Activated CD4-positive, alpha-beta memory T cell treated with anti-CD3 and anti-CD28 coated beads for 36 hours (primary cell): ENCODE data around the gene SLC39A11. TPM values are rescaled to one million over a fixed set of nuclear protein-coding genes. Genes with fewer than 3 reads are reported as not detected.

Experiments
- CTCF ChIA-PET: fragments of 350-600 bp; sonication (Branson Sonifier 250); formaldehyde crosslinking; loops from one replicate; lab custom pipeline; 2021; ENCODE audit warnings: antibody characterized with exemption, inconsistent platforms; lab: Charles Lee
- POLR2A ChIA-PET: fragments of 350-600 bp; sonication (Branson Sonifier 250); formaldehyde crosslinking; loops from one replicate; lab custom pipeline; 2021; ENCODE audit warnings: antibody characterized with exemption; lab: Charles Lee
- DNase-seq: peaks from one replicate; pipeline ENCODE4 v3.0.0-alpha.2; 2020
- H3K27ac Mint-ChIP-seq: one replicate; pipeline ENCODE4 v1.8.0; 2021; ENCODE audit warnings: mixed read lengths
- H3K27me3 Mint-ChIP-seq: one replicate; pipeline ENCODE4 v1.8.0; 2021; ENCODE audit warnings: mixed read lengths
- H3K36me3 Mint-ChIP-seq: one replicate; pipeline ENCODE4 v1.8.0; 2021; ENCODE audit warnings: mixed read lengths
- H3K4me1 Mint-ChIP-seq: one replicate; pipeline ENCODE4 v1.8.0; 2021; ENCODE audit warnings: low read depth, mixed read lengths
- H3K4me3 Mint-ChIP-seq: one replicate; pipeline ENCODE4 v1.8.0; 2021; ENCODE audit warnings: mild to moderate bottlenecking, mixed read lengths
- H3K9me3 Mint-ChIP-seq: one replicate; pipeline ENCODE4 v1.8.0; 2021; ENCODE audit warnings: mixed read lengths
- intact Hi-C: fragments of 100-400 bp; cut with micrococcal nuclease; formaldehyde crosslinking; loops from one replicate; pipeline ENCODE4 v1.15.1; 2023
- total RNA-seq, 2 experiments: library from RNA; stranded (reverse); gene quantifications; one replicate each; pipeline ENCODE4 v1.2.3, GENCODE V29; 2021

Gene SLC39A11
- total RNA-seq, 2 experiments from 2014 or later, result 14.9 to 15.2 TPM

DNA sequence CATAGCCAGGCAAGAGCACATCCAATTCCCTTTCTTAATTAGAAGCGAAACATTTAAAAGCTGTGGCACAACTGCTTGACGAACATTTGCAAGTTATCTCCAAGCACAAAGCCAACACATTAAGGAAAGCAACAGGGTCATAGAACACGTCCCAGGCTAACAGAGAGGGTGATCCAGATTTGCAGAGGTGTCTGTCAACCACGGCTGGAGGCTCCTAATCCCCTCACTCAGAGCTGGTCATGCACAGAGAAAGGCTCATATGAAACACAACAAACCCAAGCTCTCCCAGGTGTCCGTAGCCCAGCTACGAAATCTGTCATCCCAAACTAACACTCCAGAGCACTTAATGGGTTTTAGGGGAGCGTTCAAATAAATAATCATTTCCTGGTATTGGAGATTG, 276.1 kb downstream of the SLC39A11 start:
- no peaks in the 10 kb centered on the region for H3K4me1 Mint-ChIP-seq
- no peaks in the 10 kb centered on the region for H3K27me3 Mint-ChIP-seq
- no peak overlapping the region for H3K27ac Mint-ChIP-seq
- ChIA-PET CTCF (no interaction called here), POLR2A (no interaction called here)
- DNase-seq, result no peak
- H3K36me3 Mint-ChIP-seq, result peaks cover 53% of the 10 kb centered on the region
- intact Hi-C loops, result no loop called here
- peaks cover 8% of the 10 kb centered on the region for H3K9me3 Mint-ChIP-seq
- H3K4me3 Mint-ChIP-seq, result no peak overlapping the region

GRCh38 chr17:72813481-72813880, 279.0 kb downstream of the SLC39A11 start:
- no peak for DNase-seq
- Mint-ChIP-seq H3K36me3 (peaks cover 52% of the 10 kb centered on the region), H3K27me3 (no peaks in the 10 kb centered on the region), H3K4me3 (no peak overlapping the region), H3K27ac (no peak overlapping the region), H3K4me1 (no peaks in the 10 kb centered on the region), H3K9me3 (peaks cover 13% of the 10 kb centered on the region)
- ChIA-PET CTCF (no interaction called here), POLR2A (no interaction called here)
- intact Hi-C loops, result no loop called here

DNA sequence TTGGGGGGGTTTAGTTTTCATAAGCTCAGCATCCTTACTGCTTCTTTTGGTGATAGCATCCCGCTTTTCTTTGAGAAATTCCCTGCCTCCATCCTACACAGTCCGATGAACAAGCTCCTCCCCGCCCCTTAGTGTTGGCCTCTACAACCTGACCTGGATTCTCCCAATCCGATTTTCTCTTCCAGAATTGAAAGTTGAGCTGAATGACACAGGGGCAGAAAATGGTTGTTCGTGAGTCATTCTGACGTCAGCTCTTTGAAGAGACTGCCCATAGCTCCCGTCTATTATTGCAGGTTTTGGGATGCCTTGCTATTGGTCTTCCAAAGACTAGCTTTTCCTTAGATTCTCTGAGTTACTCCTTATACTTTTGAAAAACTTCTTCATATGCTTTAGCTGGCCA, 279.7 kb downstream of the SLC39A11 start:
- DNase-seq, result no peak
- H3K4me1 Mint-ChIP-seq, result no peaks in the 10 kb centered on the region
- ChIA-PET POLR2A (no interaction called here), CTCF (no interaction called here)
- intact Hi-C loops, result no loop called here
- H3K27me3 Mint-ChIP-seq, result no peaks in the 10 kb centered on the region
- peaks cover 51% of the 10 kb centered on the region for H3K36me3 Mint-ChIP-seq
- peaks cover 13% of the 10 kb centered on the region for H3K9me3 Mint-ChIP-seq
- H3K4me3 Mint-ChIP-seq, result no peak overlapping the region
- no peak overlapping the region for H3K27ac Mint-ChIP-seq

DNA sequence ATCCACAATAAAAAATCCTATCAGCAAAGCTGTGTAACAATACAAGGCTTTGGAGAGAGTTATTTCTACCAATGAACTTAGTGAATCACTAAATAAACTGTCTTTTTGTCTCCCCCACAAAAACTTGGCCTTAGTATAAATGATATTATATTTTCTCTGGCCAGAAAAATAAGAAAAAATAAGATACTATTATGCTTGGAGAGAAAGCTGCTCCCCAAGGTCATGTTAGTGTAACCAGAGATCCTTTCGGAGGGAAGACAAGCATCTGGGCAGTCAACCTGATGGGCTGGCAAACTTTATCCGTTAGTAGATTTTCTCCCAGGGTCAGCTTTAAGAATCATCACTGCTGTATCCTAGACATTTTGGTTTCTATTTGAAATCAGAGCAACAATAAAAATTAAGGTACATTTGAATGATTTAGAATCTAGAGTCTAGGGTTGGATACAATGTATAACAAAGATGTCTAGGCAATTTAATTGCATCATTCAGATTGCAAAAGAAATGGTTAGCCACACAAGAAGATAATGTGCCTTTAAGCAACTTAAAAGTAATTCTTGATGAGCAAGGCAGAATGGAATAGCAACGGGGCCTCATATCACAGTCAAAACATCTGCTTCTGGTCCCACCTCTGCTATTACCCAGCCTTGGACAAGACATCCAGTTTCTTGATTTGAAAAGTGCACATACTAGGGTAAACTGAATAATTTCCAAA, 280.4 kb downstream of the SLC39A11 start:
- intact Hi-C loops, result no loop called here
- CTCF ChIA-PET, result no interaction called here
- Mint-ChIP-seq H3K4me1 (no peaks in the 10 kb centered on the region), H3K27me3 (no peaks in the 10 kb centered on the region), H3K36me3 (peaks cover 46% of the 10 kb centered on the region), H3K9me3 (peaks cover 13% of the 10 kb centered on the region), H3K4me3 (no peak overlapping the region), H3K27ac (no peak overlapping the region)
- POLR2A ChIA-PET, result no interaction called here
- DNase-seq, result no peak

- DNase-seq, result no peak
- no peak overlapping the region for H3K4me3 Mint-ChIP-seq
- H3K36me3 Mint-ChIP-seq, result peaks cover 40% of the 10 kb centered on the region
- no peaks in the 10 kb centered on the region for H3K27me3 Mint-ChIP-seq
- peaks cover 13% of the 10 kb centered on the region for H3K9me3 Mint-ChIP-seq
- intact Hi-C loops, result no loop called here
- ChIA-PET CTCF (no interaction called here), POLR2A (no interaction called here)
- no peaks in the 10 kb centered on the region for H3K4me1 Mint-ChIP-seq
- no peak overlapping the region for H3K27ac Mint-ChIP-seq
Observed at GRCh38 chr17:72810991-72811508, 281.4 kb downstream of the SLC39A11 start.

DNA sequence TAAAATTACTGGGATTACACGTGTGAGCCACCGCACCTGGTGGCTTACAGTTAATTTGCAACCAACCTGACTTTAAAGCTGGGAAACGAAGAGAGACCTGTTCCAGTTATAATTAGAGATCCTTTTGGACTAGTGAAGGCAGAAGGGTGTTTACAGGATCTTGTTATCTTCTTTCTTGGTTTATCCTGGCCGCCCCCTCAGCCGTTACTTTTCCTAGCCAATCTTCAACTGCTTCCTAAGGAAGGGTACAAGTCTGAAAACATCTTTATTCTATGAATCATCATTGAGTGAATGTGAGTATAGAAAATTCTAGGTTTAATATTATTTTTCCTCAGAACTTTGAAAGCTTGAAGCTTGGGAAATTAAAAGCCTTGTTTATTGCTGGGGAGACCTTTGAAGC, 286.5 kb downstream of the SLC39A11 start:
- Mint-ChIP-seq H3K36me3 (peaks cover 25% of the 10 kb centered on the region), H3K4me3 (no peak overlapping the region), H3K9me3 (peaks cover 10% of the 10 kb centered on the region), H3K27ac (no peak overlapping the region), H3K4me1 (no peaks in the 10 kb centered on the region), H3K27me3 (no peaks in the 10 kb centered on the region)
- CTCF ChIA-PET, result no interaction called here
- POLR2A ChIA-PET, result no interaction called here
- DNase-seq, result no peak
- intact Hi-C loops, result no loop called here

DNA sequence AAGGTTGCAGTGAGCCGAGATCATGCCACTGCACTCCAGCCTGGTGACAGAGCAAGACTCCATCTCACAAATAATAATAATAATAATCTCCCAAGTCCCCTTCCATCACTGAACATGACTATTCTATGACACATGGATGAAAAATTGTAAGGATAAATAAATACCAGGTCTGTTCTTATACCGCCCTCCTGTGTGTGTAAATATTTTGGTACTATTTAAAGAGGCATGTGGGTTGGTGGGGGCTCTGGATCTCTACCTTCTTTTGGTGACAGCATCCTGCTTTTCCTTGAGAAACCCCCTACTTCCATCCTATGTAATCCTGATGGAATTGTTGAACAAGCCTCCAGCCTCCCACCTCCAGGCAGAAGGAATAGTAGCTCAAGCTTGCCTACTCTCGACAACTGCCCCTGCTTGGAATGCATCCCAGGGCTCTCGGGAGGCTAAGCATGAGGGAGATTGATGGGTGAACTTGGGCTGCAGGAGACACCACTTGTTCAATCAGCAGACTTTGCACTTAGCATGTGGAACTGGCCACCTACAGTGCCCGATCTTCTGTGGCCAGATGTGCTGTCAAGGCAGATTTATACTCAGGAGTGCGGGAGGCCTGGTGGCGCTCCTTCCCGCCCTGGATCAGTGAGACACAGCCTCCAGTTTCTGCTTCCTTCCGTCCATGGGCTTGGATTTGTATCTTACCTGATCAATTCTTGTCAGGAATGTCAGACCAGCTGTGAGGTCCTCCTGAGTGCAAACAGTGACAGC, 287.4 kb downstream of the SLC39A11 start:
- Mint-ChIP-seq H3K27me3 (no peaks in the 10 kb centered on the region), H3K36me3 (peaks cover 29% of the 10 kb centered on the region), H3K9me3 (peaks cover 16% of the 10 kb centered on the region), H3K4me3 (no peak overlapping the region), H3K27ac (no peak overlapping the region), H3K4me1 (no peaks in the 10 kb centered on the region)
- intact Hi-C loops, result no loop called here
- CTCF ChIA-PET, result no interaction called here
- POLR2A ChIA-PET, result no interaction called here
- no peak for DNase-seq

GRCh38 chr17:72802726-72803125, 289.8 kb downstream of the SLC39A11 start:
- ChIA-PET POLR2A (no interaction called here), CTCF (no interaction called here)
- Mint-ChIP-seq H3K9me3 (peaks cover 35% of the 10 kb centered on the region), H3K4me1 (no peaks in the 10 kb centered on the region), H3K27me3 (no peaks in the 10 kb centered on the region), H3K36me3 (peaks cover 36% of the 10 kb centered on the region), H3K27ac (no peak overlapping the region), H3K4me3 (no peak overlapping the region)
- DNase-seq, result no peak
- intact Hi-C loops, result no loop called here

- no peaks in the 10 kb centered on the region for H3K27me3 Mint-ChIP-seq
- no peaks in the 10 kb centered on the region for H3K4me1 Mint-ChIP-seq
- no peak overlapping the region for H3K4me3 Mint-ChIP-seq
- intact Hi-C loops, result no loop called here
- H3K27ac Mint-ChIP-seq, result no peak overlapping the region
- no peak for DNase-seq
- CTCF ChIA-PET, result no interaction called here
- peaks cover 73% of the 10 kb centered on the region for H3K9me3 Mint-ChIP-seq
- POLR2A ChIA-PET, result no interaction called here
- H3K36me3 Mint-ChIP-seq, result peaks cover 66% of the 10 kb centered on the region
Observed at GRCh38 chr17:72797142-72797541, 295.3 kb downstream of the SLC39A11 start.

DNA sequence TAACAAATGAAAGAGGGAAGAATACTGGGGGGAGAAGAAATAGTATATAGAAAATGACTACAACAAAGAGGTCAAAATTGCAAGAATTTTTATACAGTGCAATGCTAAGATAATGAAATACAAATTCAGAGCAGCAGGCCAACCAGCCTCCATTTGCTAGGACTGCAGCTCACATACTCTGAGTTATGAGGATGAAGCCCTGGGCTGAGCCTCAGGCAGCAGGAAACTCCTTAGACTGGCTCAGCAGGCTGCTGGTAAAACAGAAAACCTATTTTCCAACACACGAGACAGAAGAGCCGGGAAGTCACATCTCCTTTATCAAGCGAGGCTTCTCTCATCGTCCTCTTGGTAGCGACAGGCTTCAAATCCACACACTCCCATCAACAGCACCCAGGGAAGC, 296.5 kb downstream of the SLC39A11 start:
- peaks cover 78% of the 10 kb centered on the region for H3K9me3 Mint-ChIP-seq
- no peak overlapping the region for H3K27ac Mint-ChIP-seq
- CTCF ChIA-PET, result no interaction called here
- H3K36me3 Mint-ChIP-seq, result peaks cover 71% of the 10 kb centered on the region
- POLR2A ChIA-PET, result interaction anchor here (0.6 kb wide), 1 partner anchor 14 kb away, joined by 4 read pairs; no protein-coding TSS in a partner anchor
- H3K4me1 Mint-ChIP-seq, result no peaks in the 10 kb centered on the region
- no peak overlapping the region for H3K4me3 Mint-ChIP-seq
- no peak for DNase-seq
- intact Hi-C loops, result no loop called here
- no peaks in the 10 kb centered on the region for H3K27me3 Mint-ChIP-seq

DNA sequence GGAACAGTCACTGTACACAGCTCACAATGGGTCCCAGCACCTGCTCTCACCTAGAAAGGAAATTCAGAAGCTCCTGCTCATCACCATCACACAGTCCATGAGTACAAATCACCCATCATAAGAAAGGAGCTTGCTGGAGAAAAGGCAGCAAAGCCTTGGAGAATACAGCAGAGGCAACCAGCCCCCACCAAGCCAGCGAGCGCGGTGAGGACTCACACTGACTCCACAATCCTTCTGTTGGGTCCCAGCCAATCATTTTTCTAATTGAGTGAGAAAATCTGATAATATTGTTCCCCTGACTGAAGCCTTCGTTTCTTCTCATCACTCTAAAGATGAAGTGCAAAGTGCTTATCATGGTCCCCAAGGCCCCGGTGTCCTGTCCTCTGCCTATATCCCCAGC, 298.3 kb downstream of the SLC39A11 start:
- peaks cover 68% of the 10 kb centered on the region for H3K9me3 Mint-ChIP-seq

DNA sequence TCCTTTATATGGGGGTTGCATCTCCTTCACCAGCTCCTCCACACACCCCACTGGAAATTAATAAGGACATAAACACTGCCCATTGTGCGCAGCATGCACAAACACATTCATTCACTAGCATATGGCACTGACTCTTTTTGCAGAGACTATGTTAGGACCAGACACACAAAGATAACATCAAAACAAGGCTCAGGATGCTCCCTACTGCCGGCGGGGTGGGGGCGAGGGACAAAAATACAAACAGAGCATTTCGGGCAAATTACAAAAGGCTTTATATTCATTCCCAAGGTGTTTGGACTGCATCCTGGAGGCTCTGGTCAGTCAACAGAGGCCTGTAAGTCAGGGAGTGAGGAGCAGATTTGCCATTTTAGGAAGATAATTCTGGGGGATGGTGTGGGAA, 299.7 kb downstream of the SLC39A11 start:
- Mint-ChIP-seq H3K27me3 (no peaks in the 10 kb centered on the region), H3K27ac (no peak overlapping the region), H3K4me1 (no peaks in the 10 kb centered on the region), H3K36me3 (peaks cover 62% of the 10 kb centered on the region), H3K9me3 (peaks cover 58% of the 10 kb centered on the region), H3K4me3 (no peak overlapping the region)
- intact Hi-C loops, result no loop called here
- ChIA-PET CTCF (no interaction called here), POLR2A (no interaction called here)
- no peak for DNase-seq

More for the DNA sequence above, 298.3 kb downstream of the SLC39A11 start:
- DNase-seq, result no peak
- ChIA-PET POLR2A (no interaction called here), CTCF (no interaction called here)
- Mint-ChIP-seq H3K27me3 (no peaks in the 10 kb centered on the region), H3K4me1 (no peaks in the 10 kb centered on the region), H3K4me3 (no peak overlapping the region), H3K27ac (no peak overlapping the region), H3K36me3 (peaks cover 66% of the 10 kb centered on the region)
- intact Hi-C loops, result no loop called here
